Activated naive CD8-positive, alpha-beta T cell treated with anti-CD3 and anti-CD28 coated beads for 36 hours (primary cell): ENCODE results near the gene RFX5. TPM values are rescaled to one million over a fixed set of nuclear protein-coding genes. Genes with fewer than 3 reads are reported as not detected.

Experiments
- DNase-seq: peaks from one replicate; pipeline ENCODE4 v3.0.0; 2021
- H3K27ac Mint-ChIP-seq: one replicate; pipeline ENCODE4 v1.8.0; 2022; ENCODE audit warnings: mild to moderate bottlenecking, moderate library complexity, mixed read lengths
- H3K27me3 Mint-ChIP-seq: one replicate; pipeline ENCODE4 v1.8.0; 2022; ENCODE audit warnings: mild to moderate bottlenecking, mixed read lengths
- H3K36me3 Mint-ChIP-seq: one replicate; pipeline ENCODE4 v1.8.0; 2021; ENCODE audit warnings: mild to moderate bottlenecking, mixed read lengths
- H3K4me1 Mint-ChIP-seq: one replicate; pipeline ENCODE4 v1.8.0; 2021; ENCODE audit warnings: mixed read lengths
- H3K4me3 Mint-ChIP-seq: one replicate; pipeline ENCODE4 v1.8.0; 2022; ENCODE audit warnings: mild to moderate bottlenecking, moderate library complexity, mixed read lengths
- H3K9me3 Mint-ChIP-seq: one replicate; pipeline ENCODE4 v1.8.0; 2022; ENCODE audit warnings: mixed read lengths
- total RNA-seq, 2 experiments: library from RNA; stranded (reverse); gene quantifications; one replicate each; pipeline ENCODE4 v1.2.3, GENCODE V29; 2021

Gene RFX5
- total RNA-seq, 2 experiments from 2014 or later = 55.2 to 58.6 TPM

GRCh38 chr1:151342569-151342968 lies 4.5 kb downstream of the RFX5 start:
- H3K27me3 Mint-ChIP-seq = no peaks in the 10 kb centered on the region
- no peaks in the 10 kb centered on the region for H3K9me3 Mint-ChIP-seq
- DNase-seq = no peak
- H3K4me1 Mint-ChIP-seq = peaks cover 35% of the 10 kb centered on the region
- peak overlapping the region; percentile 10 for H3K27ac Mint-ChIP-seq
- no peak overlapping the region for H3K4me3 Mint-ChIP-seq
- H3K36me3 Mint-ChIP-seq = peaks cover 20% of the 10 kb centered on the region

DNA sequence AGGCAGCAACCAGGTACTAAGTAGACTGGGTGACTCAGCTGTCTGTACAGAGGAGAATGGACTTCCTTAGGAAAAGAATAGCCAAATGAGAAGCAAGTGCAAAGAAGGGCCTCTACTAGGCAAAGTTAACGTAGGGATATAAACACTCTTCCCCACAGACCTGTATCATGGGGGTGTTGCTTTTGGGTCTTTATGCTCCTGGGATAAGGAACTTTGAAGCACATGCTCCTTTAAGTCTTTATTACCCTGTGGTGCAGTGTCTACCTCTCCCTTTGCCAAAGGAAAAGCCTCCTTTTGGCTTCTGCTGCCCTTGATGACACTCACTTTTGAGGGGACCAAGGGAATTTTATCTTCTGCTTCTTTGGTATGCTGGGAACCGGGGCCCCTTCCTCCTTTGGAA lies 5.0 kb downstream of the RFX5 start:
- Mint-ChIP-seq H3K4me1 (peaks cover 31% of the 10 kb centered on the region), H3K36me3 (peaks cover 20% of the 10 kb centered on the region), H3K9me3 (no peaks in the 10 kb centered on the region), H3K4me3 (no peak overlapping the region), H3K27me3 (no peaks in the 10 kb centered on the region), H3K27ac (no peak overlapping the region)
- no peak for DNase-seq

- H3K4me3 Mint-ChIP-seq = no peak overlapping the region
- peaks cover 27% of the 10 kb centered on the region for H3K4me1 Mint-ChIP-seq
These were observed 5.9 kb downstream of the RFX5 start for GRCh38 chr1:151340870-151341754.

GRCh38 chr1:151336556-151336955 lies 10.5 kb downstream of the RFX5 start:
- H3K27ac Mint-ChIP-seq = no peak overlapping the region
- no peaks in the 10 kb centered on the region for H3K27me3 Mint-ChIP-seq
- no peaks in the 10 kb centered on the region for H3K9me3 Mint-ChIP-seq
- H3K4me3 Mint-ChIP-seq = no peak overlapping the region
- H3K4me1 Mint-ChIP-seq = peaks cover 9% of the 10 kb centered on the region
- H3K36me3 Mint-ChIP-seq = no peaks in the 10 kb centered on the region
- no peak for DNase-seq

More at GRCh38 chr1:151340870-151341754, 5.9 kb downstream of the RFX5 start:
- DNase-seq = peak; percentile 43
- Mint-ChIP-seq H3K27me3 (no peaks in the 10 kb centered on the region), H3K27ac (peak overlapping the region; percentile 0), H3K36me3 (peaks cover 14% of the 10 kb centered on the region), H3K9me3 (no peaks in the 10 kb centered on the region)

GRCh38 chr1:151334822-151335221 lies 12.2 kb downstream of the RFX5 start:
- no peak overlapping the region for H3K27ac Mint-ChIP-seq
- H3K27me3 Mint-ChIP-seq = no peaks in the 10 kb centered on the region
- peaks cover under 1% of the 10 kb centered on the region for H3K4me1 Mint-ChIP-seq
- H3K9me3 Mint-ChIP-seq = no peaks in the 10 kb centered on the region
- DNase-seq = no peak
- no peak overlapping the region for H3K4me3 Mint-ChIP-seq
- no peaks in the 10 kb centered on the region for H3K36me3 Mint-ChIP-seq

GRCh38 chr1:151327903-151328674 lies 19.0 kb downstream of the RFX5 start:
- Mint-ChIP-seq H3K27ac (peak overlapping the region; percentile 98), H3K9me3 (no peaks in the 10 kb centered on the region)
- no peak for DNase-seq

GRCh38 chr1:151327223-151327902 lies 19.7 kb downstream of the RFX5 start, which contains the start of gene PI4KB:
PI4KB (minus strand) TSS chr1:151327416; CDS start chr1:151316481, 10,935 bp downstream.
- Mint-ChIP-seq H3K27ac (peak within 1 kb of the TSS; percentile 98), H3K36me3 (peaks cover 14% of the 10 kb centered on the region), H3K4me3 (peak within 1 kb of the TSS; percentile 89), H3K27me3 (no peaks in the 10 kb centered on the region), H3K9me3 (no peaks in the 10 kb centered on the region), H3K4me1 (peaks cover 27% of the 10 kb centered on the region)
- DNase-seq = peak; percentile 87

More at GRCh38 chr1:151327903-151328674, 19.0 kb downstream of the RFX5 start:
- H3K36me3 Mint-ChIP-seq = peaks cover 10% of the 10 kb centered on the region
- H3K4me3 Mint-ChIP-seq = peak overlapping the region; percentile 89
- H3K27me3 Mint-ChIP-seq = no peaks in the 10 kb centered on the region
- H3K4me1 Mint-ChIP-seq = peaks cover 22% of the 10 kb centered on the region

GRCh38 chr1:151326619-151327222 lies 20.3 kb downstream of the RFX5 start:
- H3K9me3 Mint-ChIP-seq = no peaks in the 10 kb centered on the region
- H3K27me3 Mint-ChIP-seq = no peaks in the 10 kb centered on the region
- H3K4me3 Mint-ChIP-seq = peak overlapping the region; percentile 89
- peaks cover 33% of the 10 kb centered on the region for H3K4me1 Mint-ChIP-seq
- peak; percentile 61 for DNase-seq
- H3K36me3 Mint-ChIP-seq = peaks cover 14% of the 10 kb centered on the region
- H3K27ac Mint-ChIP-seq = peak overlapping the region; percentile 89

GRCh38 chr1:151325646-151326429 lies 21.2 kb downstream of the RFX5 start:
- Mint-ChIP-seq H3K36me3 (peaks cover 14% of the 10 kb centered on the region), H3K4me3 (peak overlapping the region; percentile 89), H3K27me3 (no peaks in the 10 kb centered on the region), H3K27ac (peak overlapping the region; percentile 89), H3K9me3 (no peaks in the 10 kb centered on the region), H3K4me1 (peaks cover 36% of the 10 kb centered on the region)
- DNase-seq = no peak

- peak overlapping the region; percentile 89 for H3K27ac Mint-ChIP-seq
- H3K4me1 Mint-ChIP-seq = peaks cover 42% of the 10 kb centered on the region
- H3K27me3 Mint-ChIP-seq = no peaks in the 10 kb centered on the region
- DNase-seq = no peak
- H3K9me3 Mint-ChIP-seq = no peaks in the 10 kb centered on the region
- H3K36me3 Mint-ChIP-seq = peaks cover 14% of the 10 kb centered on the region
- peak overlapping the region; percentile 89 for H3K4me3 Mint-ChIP-seq
These were observed 21.8 kb downstream of the RFX5 start for GRCh38 chr1:151325231-151325630.

DNA sequence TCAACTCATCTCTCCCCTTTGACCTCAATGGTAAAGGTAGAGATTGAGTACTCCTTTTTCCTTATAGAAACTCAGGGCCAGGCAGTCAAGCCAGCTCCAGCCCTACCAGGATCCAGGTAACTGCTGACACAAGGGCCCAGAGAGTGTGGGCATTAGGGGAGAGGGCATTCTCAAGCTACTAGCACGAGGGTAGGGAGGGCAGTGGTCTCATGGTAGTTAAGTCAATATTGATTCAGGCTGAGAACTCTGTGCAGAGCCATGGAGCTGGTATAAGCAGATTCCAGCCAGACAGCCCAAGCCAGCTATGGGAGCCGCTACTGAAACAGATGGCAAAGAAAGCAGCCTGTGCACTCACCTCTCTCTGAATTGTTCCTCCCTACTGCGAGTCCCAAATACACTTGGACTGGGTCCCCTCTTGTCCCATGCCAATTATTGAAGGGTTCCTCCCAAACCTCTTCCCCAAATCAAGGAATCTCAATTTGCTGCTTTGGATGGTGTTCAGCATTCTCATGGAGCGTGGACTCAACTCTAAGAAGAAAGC lies 22.6 kb downstream of the RFX5 start:
- Mint-ChIP-seq H3K27me3 (no peaks in the 10 kb centered on the region), H3K4me1 (peaks cover 45% of the 10 kb centered on the region), H3K9me3 (no peaks in the 10 kb centered on the region), H3K27ac (no peak overlapping the region), H3K36me3 (peaks cover 14% of the 10 kb centered on the region), H3K4me3 (no peak overlapping the region)
- DNase-seq = no peak

DNA sequence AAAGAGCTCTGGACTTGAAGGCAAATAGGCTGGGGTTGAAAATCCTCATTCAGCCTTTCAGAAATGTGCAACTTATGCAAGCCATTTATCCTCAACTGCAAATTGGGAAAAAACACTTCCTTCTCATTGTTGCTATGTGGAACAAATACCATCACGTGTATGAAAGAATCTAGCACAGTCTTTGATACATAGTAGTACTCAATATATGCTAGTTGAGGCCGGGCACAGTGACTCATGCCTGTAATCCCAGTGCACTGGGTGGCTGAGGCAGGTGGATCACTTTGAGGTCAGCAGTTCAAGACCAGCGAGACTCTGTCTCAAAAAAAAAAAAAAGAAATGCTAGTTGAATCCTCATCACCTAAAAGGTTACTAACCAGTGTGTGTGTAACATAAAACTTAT lies 28.1 kb downstream of the RFX5 start:
- H3K9me3 Mint-ChIP-seq = no peaks in the 10 kb centered on the region
- H3K4me1 Mint-ChIP-seq = peaks cover 46% of the 10 kb centered on the region
- no peak overlapping the region for H3K4me3 Mint-ChIP-seq
- DNase-seq = no peak
- peaks cover 25% of the 10 kb centered on the region for H3K36me3 Mint-ChIP-seq
- no peaks in the 10 kb centered on the region for H3K27me3 Mint-ChIP-seq
- H3K27ac Mint-ChIP-seq = no peak overlapping the region

DNA sequence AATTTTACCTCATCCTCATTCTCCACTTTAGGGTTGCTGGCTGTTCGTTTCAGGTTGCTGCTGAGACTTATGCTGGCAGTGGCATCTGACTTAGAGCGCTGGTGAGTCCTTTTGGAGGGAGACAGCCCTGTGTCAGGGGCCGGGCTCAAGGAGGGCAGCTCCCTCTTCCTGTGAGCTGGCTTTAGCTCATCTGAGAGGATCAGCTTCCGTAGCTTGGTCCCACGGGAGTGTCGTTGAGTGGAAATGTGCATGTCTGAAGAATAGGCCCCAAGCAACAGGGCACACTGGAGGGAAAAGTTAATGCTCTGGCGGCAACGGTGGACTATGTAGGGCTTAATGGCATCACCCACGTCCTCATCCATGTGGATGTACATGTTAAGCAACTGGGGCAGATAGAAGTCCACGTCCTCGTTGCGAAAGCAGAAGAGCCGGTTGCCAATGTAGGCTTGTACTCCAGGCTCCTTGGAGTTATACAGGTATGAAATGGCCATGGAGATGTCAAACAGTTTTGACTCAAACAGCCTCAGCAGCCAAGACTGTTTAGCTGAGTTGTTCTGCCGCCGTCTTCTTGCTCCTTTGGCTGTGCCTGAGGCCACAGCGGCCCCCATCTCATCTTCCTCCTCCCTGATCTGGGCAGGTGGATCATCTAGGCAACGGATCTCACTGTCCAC lies 31.4 kb downstream of the RFX5 start:
- Mint-ChIP-seq H3K36me3 (peaks cover 27% of the 10 kb centered on the region), H3K27ac (peak overlapping the region; percentile 11), H3K4me1 (peaks cover 60% of the 10 kb centered on the region), H3K4me3 (no peak overlapping the region), H3K27me3 (no peaks in the 10 kb centered on the region), H3K9me3 (no peaks in the 10 kb centered on the region)
- DNase-seq = no peak
